Spleen (tissue), 11 donors: ENCODE data around the gene TLE4. TPM values are rescaled to one million over a fixed set of nuclear protein-coding genes. Genes with fewer than 3 reads are reported as not detected.

Experiments used
- DNase-seq: peaks from one replicate; pipeline ENCODE4 v3.0.0-alpha.2; 2020
- H3K27ac ChIP-seq, 8 donors: fragments of 200-600 bp; sonication (generic) in 7 of 8; 1 replicate in 4 of 8; 2 replicates in 4 of 8; pipeline versions ENCODE4 v1.5.0 to v1.8.0; 2016 to 2021; ENCODE audit warnings: inconsistent platforms in 4 of 8, mild to moderate bottlenecking in 4 of 8, moderate library complexity in 1 of 8
- H3K27me3 ChIP-seq, 7 donors: fragments of 200-600 bp; sonication (generic) in 6 of 7; replicated peaks in 1 of 7; 1 replicate in 4 of 7; 2 replicates in 3 of 7; pipeline versions ENCODE4 v1.5.0 to v1.8.0; 2016 to 2021; ENCODE audit warnings: inconsistent platforms in 3 of 7, mild to moderate bottlenecking in 1 of 7
- H3K36me3 ChIP-seq, 6 donors: fragments of 200-600 bp; sonication (generic) in 5 of 6; 1 replicate in 4 of 6; 2 replicates in 2 of 6; pipeline versions ENCODE4 v1.5.0 to v1.8.0; 2016 to 2021; ENCODE audit warnings: inconsistent platforms in 2 of 6
- H3K4me1 ChIP-seq, 6 donors: fragments of 200-600 bp; sonication (generic) in 5 of 6; 1 replicate in 3 of 6; 2 replicates in 3 of 6; pipeline versions ENCODE4 v1.5.0 to v1.8.0; 2016 to 2021; ENCODE audit warnings: inconsistent platforms in 3 of 6
- H3K4me3 ChIP-seq, 8 donors: fragments of 200-600 bp; sonication (generic) in 7 of 8; 1 replicate in 4 of 8; 2 replicates in 4 of 8; pipeline versions ENCODE4 v1.5.0 to v1.8.0; 2016 to 2021; ENCODE audit warnings: inconsistent platforms in 4 of 8, mild to moderate bottlenecking in 4 of 8, moderate library complexity in 2 of 8
- H3K9me3 ChIP-seq, 8 donors: fragments of 200-600 bp; sonication (generic) in 7 of 8; 1 replicate in 4 of 8; 2 replicates in 4 of 8; pipeline versions ENCODE4 v1.5.0 to v1.8.0; 2016 to 2021; ENCODE audit warnings: inconsistent platforms in 4 of 8
- CTCF ChIP-seq, 11 experiments: fragments of 200-600 bp in 7 of 11; fragments of 450-650 bp in 4 of 11; sonication (generic) in 4 of 11; IDR thresholded peaks in 8 of 11; conservative IDR thresholded peaks in 3 of 11; 1 replicate in 7 of 11; 2 replicates in 4 of 11; pipeline versions ENCODE4 v1.4.0 to v1.8.0; 2016 to 2021; ENCODE audit warnings: antibody characterized with exemption in 11 of 11, inconsistent platforms in 4 of 11, mild to moderate bottlenecking in 1 of 11
- POLR2A ChIP-seq, 3 donors: fragments of 450-650 bp; IDR thresholded peaks; one replicate each; pipeline ENCODE4 v1.5.1; 2017; ENCODE audit warnings: antibody characterized with exemption in 3 of 3, mild to moderate bottlenecking in 1 of 3
- POLR2AphosphoS5 ChIP-seq, 3 donors: sonication (generic); formaldehyde crosslinking; IDR thresholded peaks; one replicate each; pipeline ENCODE4 v1.5.1; 2017; ENCODE audit warnings: antibody characterized with exemption in 3 of 3
- WGBS, 5 donors: extraction: QIAGEN DNeasy Blood & Tissue Kit in 3 of 5; methylation state at CpG; one replicate each; pipeline versions ENCODE4 v1.1.5 to v1.1.7; 2013 to 2018; 5-methylcytosine and 5-hydroxymethylcytosine counted together
- intact Hi-C: fragments of 100-400 bp; cut with DNase I; formaldehyde crosslinking; loops from one replicate; pipeline ENCODE4 v1.15.0; 2023; ENCODE audit warnings: low total_unique reads
- polyA plus RNA-seq, 3 donors: library from polyadenylated mRNA; stranded (reverse); fragments of 200-250 nt; gene quantifications; one replicate each; pipeline ENCODE4 v1.2.1, GENCODE V29; 2013
- total RNA-seq, 7 donors: library from RNA; depleted of rRNA in 3 of 7; stranded (reverse); fragments of >200 nt in 3 of 7; fragmentation: NEBNext Ultra II Directional in 4 of 7; extraction: Animal tissue kit (Norgen Biotek cat#: 25700) in 4 of 7; gene quantifications; one replicate each; pipeline versions ENCODE4 v1.1.0 to v1.2.1, GENCODE V29; 2016 to 2021
- donor health status: healthy with polysubstance abuse.
- donor health status: DM: no; HTN: no; CAD: no; lungs with moderate emphysema.
- donor health status: DM: no; HTN: no; CAD: no.
- donor health status: Bipolar disorder and iron deficiency.
- donor health status: healthy.
- donor health status: DM: no; HTN: no; CAD: no.
- donor health status: DM: yes; HTN: yes; CAD: no.

TLE4 gene
- total and polyA plus RNA-seq, 10 donors, result 7.8 to 92.8 (median 70.5) TPM

GRCh38 chr9:79684711-79685575, 113.2 kb downstream of the TLE4 start:
- WGBS, 5 donors, result 90 to 93% (median 92%) methylated on average over 8 of the region's 8 CpGs
- intact Hi-C loops, result loop anchor here (10.0 kb wide), 1 partner anchor 110 kb away; the partner anchor contains the start of gene TLE4
- Histone ChIP-seq H3K36me3 (peaks cover 0 to 7% (median 0%) of the 10 kb centered on the region in 6 donors), H3K4me1 (peaks cover 13 to 51% (median 21%) of the 10 kb centered on the region in 6 donors), H3K4me3 (no peak overlapping the region), H3K27ac (no peak overlapping the region), H3K27me3 (no peaks in the 10 kb centered on the region), H3K9me3 (no peaks in the 10 kb centered on the region)
- no peak for DNase-seq
- no peak for TF ChIP-seq POLR2AphosphoS5 (IDR thresholded peaks at IDR 0.05)
- no peak for TF ChIP-seq POLR2A (IDR thresholded peaks at IDR 0.05)
- TF ChIP-seq CTCF (IDR thresholded peaks at IDR 0.05 in 8 of 11, conservative IDR thresholded peaks at IDR 0.05 in 3 of 11), result no peak

GRCh38 chr9:79685577-79685976, 113.8 kb downstream of the TLE4 start:
- 56 to 78% (median 70%) methylated on average over 1 of the region's 1 CpG for WGBS, 5 donors
- Histone ChIP-seq H3K36me3 (peaks cover 0 to 7% (median 0%) of the 10 kb centered on the region in 6 donors), H3K4me3 (no peak overlapping the region), H3K9me3 (no peaks in the 10 kb centered on the region), H3K27me3 (no peaks in the 10 kb centered on the region), H3K27ac (no peak overlapping the region), H3K4me1 (peaks cover 13 to 51% (median 21%) of the 10 kb centered on the region in 6 donors)
- no peak for TF ChIP-seq POLR2AphosphoS5 (IDR thresholded peaks at IDR 0.05)
- TF ChIP-seq CTCF (IDR thresholded peaks at IDR 0.05 in 8 of 11, conservative IDR thresholded peaks at IDR 0.05 in 3 of 11), result no peak
- TF ChIP-seq POLR2A (IDR thresholded peaks at IDR 0.05), result no peak
- intact Hi-C loops, result loop anchor here (10.0 kb wide), 1 partner anchor 111 kb away; the partner anchor contains the start of gene TLE4
- no peak for DNase-seq

GRCh38 chr9:79686381-79687130, 114.8 kb downstream of the TLE4 start:
- peaks cover 13 to 45% (median 19%) of the 10 kb centered on the region in 6 donors for H3K4me1 ChIP-seq
- WGBS, 5 donors, result 74 to 80% (median 79%) methylated on average over 8 of the region's 8 CpGs
- H3K27ac ChIP-seq, result no peak overlapping the region
- H3K36me3 ChIP-seq, result peaks cover 0 to 7% (median 0%) of the 10 kb centered on the region in 6 donors
- DNase-seq, result no peak
- intact Hi-C loops, result loop anchor here (10.0 kb wide), 1 partner anchor 112 kb away; the partner anchor contains the start of gene TLE4
- H3K9me3 ChIP-seq, result no peaks in the 10 kb centered on the region
- TF ChIP-seq POLR2AphosphoS5 (IDR thresholded peaks at IDR 0.05) (no peak), CTCF (IDR thresholded peaks at IDR 0.05 in 8 of 11, conservative IDR thresholded peaks at IDR 0.05 in 3 of 11) (no peak), POLR2A (IDR thresholded peaks at IDR 0.05) (no peak)
- H3K4me3 ChIP-seq, result no peak overlapping the region
- H3K27me3 ChIP-seq, result no peaks in the 10 kb centered on the region
